OCI-LY7 (cell line): ENCODE results near the gene TSHZ2. TPM values are rescaled to one million over a fixed set of nuclear protein-coding genes. Genes with fewer than 3 reads are reported as not detected.

Experiments
- BruUV-seq: library from RNA; stranded (reverse); fragments of 400-500 nt; replicated peaks from 2 replicates; lab custom pipeline; 2021; lab: Mats Ljungman, UMichigan
- CTCF ChIA-PET: fragments of 300-600 bp; sonication (Branson Sonifier 250); formaldehyde crosslinking; loops from one replicate; lab custom pipeline; 2022; ENCODE audit warnings: antibody characterized with exemption; ENCODE audit not compliant: unreplicated experiment; lab: Charles Lee
- POLR2A ChIA-PET: fragments of 300-600 bp; sonication (Branson Sonifier 250); formaldehyde crosslinking; loops from one replicate; lab custom pipeline; 2022; ENCODE audit warnings: antibody characterized with exemption; lab: Charles Lee
- DNase-seq: peaks from one replicate; pipeline ENCODE4 v3.0.0-alpha.2; 2015; ENCODE audit warnings: low spot score
- H2AFZ ChIP-seq: fragments of 200-600 bp; sonication (generic), shearing (Covaris generic); 2 replicates; pipeline ENCODE4 v1.6.1; 2014; ENCODE audit warnings: mild to moderate bottlenecking, antibody characterized with exemption, low read length, moderate library complexity
- H3K27ac ChIP-seq: fragments of 200-600 bp; sonication (generic); 2 replicates; pipeline ENCODE4 v1.5.1; 2014; ENCODE audit warnings: mixed run types, low read depth, mild to moderate bottlenecking, moderate library complexity, low read length, inconsistent platforms; ENCODE audit not compliant: poor library complexity, severe bottlenecking
- H3K36me3 ChIP-seq: fragments of 200-600 bp; sonication (generic); 2 replicates; pipeline ENCODE4 v1.6.1; 2014; ENCODE audit warnings: mild to moderate bottlenecking, antibody characterized with exemption, low read length, moderate library complexity, mixed read lengths; ENCODE audit not compliant: insufficient read depth
- H3K4me1 ChIP-seq: fragments of 200-600 bp; sonication (generic); 2 replicates; pipeline ENCODE4 v1.5.1; 2014; ENCODE audit warnings: mild to moderate bottlenecking, low read length; ENCODE audit not compliant: insufficient read depth, poor library complexity, severe bottlenecking
- H3K4me2 ChIP-seq: fragments of 200-600 bp; sonication (generic); 2 replicates; pipeline ENCODE4 v1.6.1; 2014; ENCODE audit warnings: mild to moderate bottlenecking, low read length
- H3K4me3 ChIP-seq: fragments of 200-600 bp; sonication (generic); 2 replicates; pipeline ENCODE4 v1.5.1; 2014; ENCODE audit warnings: mild to moderate bottlenecking, low read depth, low read length; ENCODE audit not compliant: poor library complexity, severe bottlenecking
- H3K79me2 ChIP-seq: fragments of 200-600 bp; sonication (generic); 2 replicates; pipeline ENCODE4 v1.6.1; 2016; ENCODE audit warnings: low read depth, mild to moderate bottlenecking, low read length, moderate library complexity, mixed read lengths; ENCODE audit not compliant: insufficient read depth
- H3K9me2 ChIP-seq: fragments of 200-600 bp; sonication (generic); 2 replicates; pipeline ENCODE4 v1.6.1; 2016; ENCODE audit warnings: mild to moderate bottlenecking, low read length, mixed read lengths; ENCODE audit not compliant: insufficient read depth
- H3K9me3 ChIP-seq: fragments of 200-600 bp; sonication (generic); 2 replicates; pipeline ENCODE4 v1.6.1; 2014; ENCODE audit warnings: mild to moderate bottlenecking, mixed run types, low read length, mixed read lengths
- H4K20me1 ChIP-seq: fragments of 200-600 bp; sonication (generic); 2 replicates; pipeline ENCODE4 v1.6.1; 2014; ENCODE audit warnings: mild to moderate bottlenecking, antibody characterized with exemption, low read length, moderate library complexity, mixed read lengths; ENCODE audit not compliant: insufficient read depth
- CTCF ChIP-seq: fragments of 200-600 bp; sonication (generic); conservative IDR thresholded peaks from 2 replicates; pipeline ENCODE4 v1.5.1; 2014; ENCODE audit warnings: mild to moderate bottlenecking, antibody characterized with exemption, low read length, moderate library complexity, mixed read lengths
- EZH2phosphoT487 ChIP-seq: fragments of 200-600 bp; sonication (generic); IDR thresholded peaks from 2 replicates; pipeline ENCODE4 v1.6.1; 2018; ENCODE audit warnings: low read depth, borderline replicate concordance, mild to moderate bottlenecking, mixed run types, antibody characterized with exemption, low read length, moderate library complexity, mixed read lengths
- intact Hi-C: fragments of 100-400 bp; cut with micrococcal nuclease; formaldehyde crosslinking; loops from one replicate; pipeline ENCODE4 v1.10.0; 2022; ENCODE audit not compliant: unreplicated experiment
- total RNA-seq, 2 experiments: library from RNA; depleted of rRNA in 1 of 2; stranded (reverse); fragments of >200 nt in 1 of 2; shearing (Covaris generic) in 1 of 2; gene quantifications; 2 replicates each; pipeline ENCODE4 v1.2.3, GENCODE V29; 2014 to 2022

TSHZ2 gene
- total RNA-seq, 2 experiments from 2014 or later: not detected

GRCh38 chr20:52926505-52926904, 45.7 kb upstream of the TSHZ2 start:
- ChIA-PET POLR2A (no interaction called here), CTCF (no interaction called here)
- Histone ChIP-seq H3K4me2 (no peak overlapping the region), H3K79me2 (no peaks in the 10 kb centered on the region), H3K9me2 (no peaks in the 10 kb centered on the region), H3K4me1 (no peaks in the 10 kb centered on the region), H3K9me3 (no peaks in the 10 kb centered on the region), H3K4me3 (no peak overlapping the region), H3K27ac (no peak overlapping the region), H2AFZ (no peak overlapping the region), H3K36me3 (no peaks in the 10 kb centered on the region), H4K20me1 (no peaks in the 10 kb centered on the region)
- no peak for TF ChIP-seq CTCF
- no peak for TF ChIP-seq EZH2phosphoT487
- no peak for DNase-seq
- intact Hi-C loops: no loop called here
- BruUV-seq: no TSS peak

- Histone ChIP-seq H3K79me2 (no peaks in the 10 kb centered on the region), H3K4me3 (no peak overlapping the region), H2AFZ (no peak overlapping the region), H3K4me1 (no peaks in the 10 kb centered on the region), H3K9me3 (no peaks in the 10 kb centered on the region), H3K9me2 (no peaks in the 10 kb centered on the region), H3K27ac (no peak overlapping the region), H4K20me1 (no peaks in the 10 kb centered on the region), H3K36me3 (no peaks in the 10 kb centered on the region), H3K4me2 (no peak overlapping the region)
- no peak for TF ChIP-seq CTCF
- TF ChIP-seq EZH2phosphoT487: no peak
- DNase-seq: no peak
- CTCF ChIA-PET: no interaction called here
- intact Hi-C loops: loop anchor here (10.0 kb wide), 2 partner anchors 59 to 281 kb away; no protein-coding TSS in a partner anchor
- POLR2A ChIA-PET: no interaction called here
- BruUV-seq: no TSS peak
These were observed 38.3 kb upstream of the TSHZ2 start for GRCh38 chr20:52933867-52934266.

GRCh38 chr20:52936351-52937340, 35.5 kb upstream of the TSHZ2 start:
- no peaks in the 10 kb centered on the region for H3K9me2 ChIP-seq
- H3K4me3 ChIP-seq: no peak overlapping the region
- intact Hi-C loops: loop anchor here (10.0 kb wide), 2 partner anchors 62 to 278 kb away; no protein-coding TSS in a partner anchor
- no peak for DNase-seq
- H3K4me1 ChIP-seq: no peaks in the 10 kb centered on the region
- H3K4me2 ChIP-seq: no peak overlapping the region
- H2AFZ ChIP-seq: no peak overlapping the region
- TF ChIP-seq CTCF (no peak), EZH2phosphoT487 (no peak)
- POLR2A ChIA-PET: interaction anchor here (0.6 to 0.9 kb wide), 2 partner anchors 15 to 1819 kb away, joined by 4 to 6 read pairs; no protein-coding TSS in a partner anchor
- BruUV-seq: no TSS peak
- no peaks in the 10 kb centered on the region for H3K9me3 ChIP-seq
- H3K36me3 ChIP-seq: no peaks in the 10 kb centered on the region
- CTCF ChIA-PET: no interaction called here
- H4K20me1 ChIP-seq: no peaks in the 10 kb centered on the region
- no peak overlapping the region for H3K27ac ChIP-seq
- no peaks in the 10 kb centered on the region for H3K79me2 ChIP-seq
